ENCODE measurements around the gene OLFML2A. TPM values are rescaled to one million over a fixed set of nuclear protein-coding genes. Genes with fewer than 3 reads are reported as not detected.
A peak's percentile ranks its signal among the peaks of the same experiment; 100 is the strongest.

Gene OLFML2A
- polyA plus RNA-seq, 3 donors = 0.03 to 0.25 TPM; not detected in 1

DNA sequence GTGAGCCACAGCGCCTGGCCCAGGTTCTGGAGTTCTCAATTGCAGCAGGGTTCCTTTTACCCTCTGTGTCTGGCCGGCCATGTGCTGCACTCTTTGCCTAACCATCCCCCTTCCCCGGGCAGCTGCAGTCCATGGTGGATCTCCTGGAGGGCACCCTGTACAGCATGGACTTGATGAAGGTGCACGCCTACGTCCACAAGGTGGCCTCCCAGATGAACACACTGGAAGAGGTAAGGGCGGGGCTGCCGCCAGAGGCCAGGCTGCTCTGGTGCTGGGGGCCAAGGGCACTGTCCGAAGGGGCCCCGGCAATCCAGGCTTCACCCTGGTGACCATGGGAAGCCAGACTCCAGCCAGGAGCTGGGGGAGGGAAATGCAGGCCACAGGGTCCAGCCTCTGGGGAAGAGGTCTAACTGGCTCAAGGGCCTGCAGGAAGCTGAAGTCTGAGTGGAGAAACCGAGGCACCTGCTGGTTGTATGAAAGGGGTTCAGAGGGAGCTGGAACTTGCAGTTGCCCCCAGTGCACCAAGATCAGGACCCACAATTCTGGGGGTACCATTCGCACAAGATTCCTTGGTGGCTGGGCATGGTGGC is 18.1 kb downstream of the OLFML2A start:
- peaks cover 12% of the 10 kb centered on the region for H3K4me1 Mint-ChIP-seq
- H3K27ac Mint-ChIP-seq = no peak overlapping the region
- H3K9ac ChIP-seq (ENCODE audit: insufficient read depth, low read length, poor library complexity, severe bottlenecking) = no peak overlapping the region
- H3K79me2 ChIP-seq (ENCODE audit: insufficient read depth, low read length) = no peaks in the 10 kb centered on the region
- no peaks in the 10 kb centered on the region for H3K9me3 ChIP-seq (replicated peaks in 1 of 2; ENCODE audit: control insufficient read depth in 1 of 2, insufficient read depth in 1 of 2, low read length in 2 of 2)
- no peaks in the 10 kb centered on the region for H3K36me3 Mint-ChIP-seq
- no peaks in the 10 kb centered on the region for H3K27me3 ChIP-seq (ENCODE audit: control insufficient read depth in 2 of 2, insufficient read depth in 2 of 2, low read length in 2 of 2)
- H4K20me1 ChIP-seq (ENCODE audit: insufficient read depth, low read length) = no peaks in the 10 kb centered on the region
- 92% methylated on average over 10 of the region's 11 CpGs for WGBS (ENCODE audit: insufficient coverage)
- H3K4me3 Mint-ChIP-seq = no peak overlapping the region
- H3K4me2 ChIP-seq (replicated peaks; ENCODE audit: extremely low read depth, low read length, poor library complexity, severe bottlenecking) = no peak overlapping the region
- peaks cover 6 to 9% of the 10 kb centered on the region in 2 donors for H3K4me1 ChIP-seq (ENCODE audit: control insufficient read depth in 1 of 2, insufficient read depth in 2 of 2, low read length in 2 of 2)
- intact Hi-C loops (cut with micrococcal nuclease) = no loop called here
- H3K27me3 Mint-ChIP-seq (ENCODE audit: low read depth in 3 of 3) = peaks cover 1 to 5% (median 2%) of the 10 kb centered on the region in 3 donors
- no peak for DNase-seq
- no peaks in the 10 kb centered on the region for H3K36me3 ChIP-seq (replicated peaks in 1 of 2; ENCODE audit: control insufficient read depth in 1 of 2, insufficient read depth in 2 of 2, low read length in 2 of 2)
- H3K9me3 Mint-ChIP-seq = no peaks in the 10 kb centered on the region
- H3K27ac ChIP-seq (ENCODE audit: low read depth in 1 of 2, low read length in 2 of 2) = no peak overlapping the region
- no peak overlapping the region for H3K4me3 ChIP-seq (replicated peaks in 1 of 3; ENCODE audit: low read depth in 2 of 3, low read length in 3 of 3)
- H2AFZ ChIP-seq (ENCODE audit: insufficient read depth, low read depth, low read length, poor library complexity, severe bottlenecking) = no peak overlapping the region
- TF ChIP-seq, protein P1, sequence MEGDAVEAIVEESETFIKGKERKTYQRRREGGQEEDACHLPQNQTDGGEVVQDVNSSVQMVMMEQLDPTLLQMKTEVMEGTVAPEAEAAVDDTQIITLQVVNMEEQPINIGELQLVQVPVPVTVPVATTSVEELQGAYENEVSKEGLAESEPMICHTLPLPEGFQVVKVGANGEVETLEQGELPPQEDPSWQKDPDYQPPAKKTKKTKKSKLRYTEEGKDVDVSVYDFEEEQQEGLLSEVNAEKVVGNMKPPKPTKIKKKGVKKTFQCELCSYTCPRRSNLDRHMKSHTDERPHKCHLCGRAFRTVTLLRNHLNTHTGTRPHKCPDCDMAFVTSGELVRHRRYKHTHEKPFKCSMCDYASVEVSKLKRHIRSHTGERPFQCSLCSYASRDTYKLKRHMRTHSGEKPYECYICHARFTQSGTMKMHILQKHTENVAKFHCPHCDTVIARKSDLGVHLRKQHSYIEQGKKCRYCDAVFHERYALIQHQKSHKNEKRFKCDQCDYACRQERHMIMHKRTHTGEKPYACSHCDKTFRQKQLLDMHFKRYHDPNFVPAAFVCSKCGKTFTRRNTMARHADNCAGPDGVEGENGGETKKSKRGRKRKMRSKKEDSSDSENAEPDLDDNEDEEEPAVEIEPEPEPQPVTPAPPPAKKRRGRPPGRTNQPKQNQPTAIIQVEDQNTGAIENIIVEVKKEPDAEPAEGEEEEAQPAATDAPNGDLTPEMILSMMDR (IDR thresholded peaks at IDR 0.05) = no peak

DNA sequence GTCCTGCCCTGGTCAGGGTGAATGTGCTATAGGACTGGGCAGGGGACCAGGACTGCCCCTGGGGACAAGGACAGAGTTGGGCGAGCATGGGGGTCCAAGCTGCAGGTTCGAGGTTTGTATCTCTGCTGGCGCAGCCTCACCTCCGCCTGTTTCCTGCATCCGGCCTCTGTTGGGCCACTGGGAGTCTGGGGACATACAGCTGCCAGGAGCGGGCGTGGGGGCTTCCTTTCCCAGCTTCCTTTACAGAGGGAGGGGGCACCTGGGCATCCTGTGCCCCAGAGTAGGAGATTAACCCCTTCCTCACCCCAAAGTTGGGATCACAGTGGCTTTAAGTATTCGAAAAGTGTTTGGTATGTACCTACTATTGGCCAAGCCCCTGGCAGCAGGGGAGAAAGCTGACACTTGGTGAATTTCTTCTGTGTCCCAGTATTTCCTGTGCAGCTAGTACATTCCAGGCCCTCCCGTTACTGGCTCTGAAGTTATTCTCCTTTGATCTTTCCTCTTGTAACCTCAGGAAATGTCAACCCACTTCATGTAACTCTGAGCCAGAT is 19.0 kb downstream of the OLFML2A start:
- H4K20me1 ChIP-seq (ENCODE audit: insufficient read depth, low read length) = no peaks in the 10 kb centered on the region
- no peak overlapping the region for H3K4me2 ChIP-seq (replicated peaks; ENCODE audit: extremely low read depth, low read length, poor library complexity, severe bottlenecking)
- no peaks in the 10 kb centered on the region for H3K27me3 ChIP-seq (ENCODE audit: control insufficient read depth in 2 of 2, insufficient read depth in 2 of 2, low read length in 2 of 2)
- TF ChIP-seq, protein P1 (IDR thresholded peaks at IDR 0.05) = no peak
- H3K9me3 Mint-ChIP-seq = no peaks in the 10 kb centered on the region
- no peak overlapping the region for H3K4me3 Mint-ChIP-seq
- H3K27ac ChIP-seq (ENCODE audit: low read depth in 1 of 2, low read length in 2 of 2) = no peak overlapping the region
- no peaks in the 10 kb centered on the region for H3K36me3 Mint-ChIP-seq
- no peak overlapping the region for H3K9ac ChIP-seq (ENCODE audit: insufficient read depth, low read length, poor library complexity, severe bottlenecking)
- peaks cover 1 to 5% (median 3%) of the 10 kb centered on the region in 3 donors for H3K27me3 Mint-ChIP-seq (ENCODE audit: low read depth in 3 of 3)
- H2AFZ ChIP-seq (ENCODE audit: insufficient read depth, low read depth, low read length, poor library complexity, severe bottlenecking) = peak overlapping the region; percentile 35
- peaks cover 20% of the 10 kb centered on the region for H3K4me1 Mint-ChIP-seq
- intact Hi-C loops (cut with micrococcal nuclease) = no loop called here
- H3K9me3 ChIP-seq (replicated peaks in 1 of 2; ENCODE audit: control insufficient read depth in 1 of 2, insufficient read depth in 1 of 2, low read length in 2 of 2) = no peaks in the 10 kb centered on the region
- WGBS (ENCODE audit: insufficient coverage) = 18% methylated on average over 5 of the region's 9 CpGs
- H3K36me3 ChIP-seq (replicated peaks in 1 of 2; ENCODE audit: control insufficient read depth in 1 of 2, insufficient read depth in 2 of 2, low read length in 2 of 2) = no peaks in the 10 kb centered on the region
- H3K27ac Mint-ChIP-seq = no peak overlapping the region
- H3K4me1 ChIP-seq (ENCODE audit: control insufficient read depth in 1 of 2, insufficient read depth in 2 of 2, low read length in 2 of 2) = peaks cover 15 to 18% of the 10 kb centered on the region in 2 donors
- DNase-seq = no peak
- no peaks in the 10 kb centered on the region for H3K79me2 ChIP-seq (ENCODE audit: insufficient read depth, low read length)
- H3K4me3 ChIP-seq (replicated peaks in 1 of 3; ENCODE audit: low read depth in 2 of 3, low read length in 3 of 3) = no peak overlapping the region
